CD8-positive, alpha-beta memory T cell (primary cell): ENCODE measurements around the gene ESR2. TPM values are rescaled to one million over a fixed set of nuclear protein-coding genes. Genes with fewer than 3 reads are reported as not detected.

Experiments
- CTCF ChIA-PET: fragments of 350-600 bp; sonication (Branson Sonifier 250); formaldehyde crosslinking; loops from one replicate; lab custom pipeline; 2021; ENCODE audit warnings: antibody characterized with exemption; lab: Charles Lee
- POLR2A ChIA-PET: fragments of 350-600 bp; sonication (Branson Sonifier 250); formaldehyde crosslinking; loops from one replicate; lab custom pipeline; 2021; ENCODE audit warnings: antibody characterized with exemption; lab: Charles Lee
- DNase-seq, 5 donors: peaks; one replicate each; pipeline versions ENCODE4 v3.0.0 to v3.0.0-alpha.2; 2020 to 2022; ENCODE audit warnings: mixed read lengths in 1 of 5
- H3K27ac ChIP-seq: one replicate; pipeline ENCODE4 v1.7.0; 2013; ENCODE audit warnings: low read depth, mild to moderate bottlenecking, low read length, moderate library complexity
- H3K27me3 ChIP-seq: 2 replicates; pipeline ENCODE4 v1.7.0; 2013; ENCODE audit warnings: low read length, mild to moderate bottlenecking; ENCODE audit not compliant: insufficient read depth, poor library complexity, severe bottlenecking
- H3K36me3 ChIP-seq: 2 replicates; pipeline ENCODE4 v1.7.0; 2013; ENCODE audit warnings: mild to moderate bottlenecking, low read length, moderate library complexity; ENCODE audit not compliant: insufficient read depth
- H3K4me1 ChIP-seq: 2 replicates; pipeline ENCODE4 v1.7.0; 2013; ENCODE audit warnings: mild to moderate bottlenecking, low read length, moderate library complexity; ENCODE audit not compliant: insufficient read depth
- H3K4me3 ChIP-seq: 2 replicates; pipeline ENCODE4 v1.7.0; 2013; ENCODE audit warnings: mild to moderate bottlenecking, low read length
- H3K9me3 ChIP-seq: 2 replicates; pipeline ENCODE4 v1.7.0; 2013; ENCODE audit warnings: mild to moderate bottlenecking, low read length
- H3K27ac Mint-ChIP-seq, 8 donors: one replicate each; pipeline ENCODE4 v1.8.0; 2020 to 2021; ENCODE audit warnings: mixed read lengths in 8 of 8, mild to moderate bottlenecking in 6 of 8, inconsistent platforms in 3 of 8, moderate library complexity in 3 of 8
- H3K27me3 Mint-ChIP-seq, 2 donors: one replicate each; pipeline ENCODE4 v1.8.0; 2020 to 2021; ENCODE audit warnings: mixed read lengths in 2 of 2, mild to moderate bottlenecking in 1 of 2, moderate library complexity in 1 of 2
- H3K36me3 Mint-ChIP-seq, 3 donors: one replicate each; pipeline ENCODE4 v1.8.0; 2020 to 2021; ENCODE audit warnings: mixed read lengths in 3 of 3, inconsistent platforms in 1 of 3, mild to moderate bottlenecking in 1 of 3
- H3K4me1 Mint-ChIP-seq, 3 donors: one replicate each; pipeline ENCODE4 v1.8.0; 2020 to 2021; ENCODE audit warnings: mixed read lengths in 3 of 3, inconsistent platforms in 1 of 3, mild to moderate bottlenecking in 1 of 3
- H3K4me3 Mint-ChIP-seq, 7 donors: one replicate each; pipeline ENCODE4 v1.8.0; 2020 to 2021; ENCODE audit warnings: mixed read lengths in 7 of 7, mild to moderate bottlenecking in 6 of 7, moderate library complexity in 4 of 7, inconsistent platforms in 2 of 7
- H3K9me3 Mint-ChIP-seq, 5 donors: one replicate each; pipeline ENCODE4 v1.8.0; 2020 to 2022; ENCODE audit warnings: mixed read lengths in 5 of 5, mild to moderate bottlenecking in 3 of 5, moderate library complexity in 2 of 5, inconsistent platforms in 1 of 5
- polyA plus RNA-seq: library from polyadenylated mRNA; unstranded; fragments of 300-500 nt; fragmentation: Illumina TruSeq; gene quantifications from one replicate; pipeline ENCODE4 v1.2.3, GENCODE V29; 2021
- total RNA-seq, 2 experiments: library from RNA; stranded (reverse); gene quantifications; one replicate each; pipeline ENCODE4 v1.2.3, GENCODE V29; 2021

The ESR2 gene
- total and polyA plus RNA-seq, 3 experiments from 2014 or later: 0.31 to 0.93 (median 0.74) TPM

- H3K27me3 ChIP-seq: no peaks in the 10 kb centered on the region
- DNase-seq: no peak
- H3K36me3 Mint-ChIP-seq: peaks cover 0 to 86% (median 19%) of the 10 kb centered on the region in 3 donors
- POLR2A ChIA-PET: no interaction called here
- H3K9me3 ChIP-seq: no peaks in the 10 kb centered on the region
- CTCF ChIA-PET: no interaction called here
- H3K27ac ChIP-seq: no peak overlapping the region
- no peak overlapping the region for H3K4me3 Mint-ChIP-seq
- H3K4me1 ChIP-seq: no peaks in the 10 kb centered on the region
- H3K4me1 Mint-ChIP-seq: no peaks in the 10 kb centered on the region
- peaks cover 42% of the 10 kb centered on the region for H3K36me3 ChIP-seq
- H3K27ac Mint-ChIP-seq: peak overlapping the region in 2 of 8 donors; percentile 28 to 61
- H3K9me3 Mint-ChIP-seq: no peaks in the 10 kb centered on the region
- H3K4me3 ChIP-seq: no peak overlapping the region
- peaks cover 0 to 1% of the 10 kb centered on the region in 2 donors for H3K27me3 Mint-ChIP-seq
Measured at GRCh38 chr14:64117671-64118402, 176.3 kb downstream of the ESR2 start.

- Histone ChIP-seq H3K9me3 (no peaks in the 10 kb centered on the region), H3K36me3 (peaks cover 24% of the 10 kb centered on the region), H3K27ac (no peak overlapping the region), H3K4me3 (no peak overlapping the region), H3K4me1 (no peaks in the 10 kb centered on the region), H3K27me3 (no peaks in the 10 kb centered on the region)
- ChIA-PET POLR2A (no interaction called here), CTCF (no interaction called here)
- Mint-ChIP-seq H3K27me3 (peaks cover 0 to 3% of the 10 kb centered on the region in 2 donors), H3K36me3 (peaks cover 0 to 87% (median 15%) of the 10 kb centered on the region in 3 donors), H3K9me3 (no peaks in the 10 kb centered on the region), H3K4me1 (no peaks in the 10 kb centered on the region), H3K27ac (peak overlapping the region in 3 of 8 donors; percentile 26 to 73 (median 47)), H3K4me3 (no peak overlapping the region)
- no peak for DNase-seq
Measured at GRCh38 chr14:64115401-64115800, 178.8 kb downstream of the ESR2 start.

GRCh38 chr14:64114796-64115195 lies 179.4 kb downstream of the ESR2 start:
- peaks cover 0 to 3% of the 10 kb centered on the region in 2 donors for H3K27me3 Mint-ChIP-seq
- no peaks in the 10 kb centered on the region for H3K4me1 Mint-ChIP-seq
- Histone ChIP-seq H3K4me1 (no peaks in the 10 kb centered on the region), H3K36me3 (peaks cover 24% of the 10 kb centered on the region), H3K27me3 (no peaks in the 10 kb centered on the region), H3K9me3 (no peaks in the 10 kb centered on the region), H3K4me3 (no peak overlapping the region), H3K27ac (no peak overlapping the region)
- DNase-seq: no peak
- peak overlapping the region in 3 of 8 donors; percentile 26 to 73 (median 73) for H3K27ac Mint-ChIP-seq
- H3K9me3 Mint-ChIP-seq: no peaks in the 10 kb centered on the region
- ChIA-PET CTCF (no interaction called here), POLR2A (no interaction called here)
- H3K4me3 Mint-ChIP-seq: peak overlapping the region in 1 of 7 donors; percentile 13
- H3K36me3 Mint-ChIP-seq: peaks cover 0 to 87% (median 18%) of the 10 kb centered on the region in 3 donors

DNA sequence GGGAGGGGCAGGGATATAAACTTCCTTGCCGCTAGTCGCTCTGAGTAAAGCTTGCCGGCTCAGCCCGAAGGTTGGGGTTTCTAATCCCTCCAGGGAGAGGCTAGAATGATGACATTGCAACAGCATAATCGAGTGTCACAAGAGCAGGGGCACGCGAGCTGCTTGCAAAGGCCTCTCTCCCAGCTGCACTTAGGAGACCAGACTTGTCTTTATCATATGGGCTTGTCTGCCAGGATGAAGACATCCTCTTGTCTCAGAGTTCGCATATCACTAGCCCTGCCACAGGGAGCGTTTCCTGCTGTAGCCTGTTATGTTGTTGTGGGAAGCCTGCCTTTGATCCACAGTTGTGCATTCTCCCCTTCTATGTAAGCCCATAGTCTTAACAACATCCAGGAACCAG lies 180.0 kb downstream of the ESR2 start:
- peak overlapping the region in 2 of 8 donors; percentile 54 to 73 for H3K27ac Mint-ChIP-seq
- Histone ChIP-seq H3K4me3 (no peak overlapping the region), H3K27me3 (no peaks in the 10 kb centered on the region), H3K27ac (no peak overlapping the region), H3K9me3 (no peaks in the 10 kb centered on the region), H3K36me3 (peaks cover 19% of the 10 kb centered on the region), H3K4me1 (no peaks in the 10 kb centered on the region)
- no peak for DNase-seq
- no peaks in the 10 kb centered on the region for H3K4me1 Mint-ChIP-seq
- ChIA-PET POLR2A (no interaction called here), CTCF (no interaction called here)
- H3K27me3 Mint-ChIP-seq: peaks cover 0 to 3% of the 10 kb centered on the region in 2 donors
- H3K36me3 Mint-ChIP-seq: peaks cover 0 to 87% (median 17%) of the 10 kb centered on the region in 3 donors
- H3K4me3 Mint-ChIP-seq: no peak overlapping the region
- H3K9me3 Mint-ChIP-seq: no peaks in the 10 kb centered on the region

GRCh38 chr14:64112867-64113678 lies 181.1 kb downstream of the ESR2 start:
- H3K36me3 Mint-ChIP-seq: peaks cover 0 to 86% (median 16%) of the 10 kb centered on the region in 3 donors

DNA sequence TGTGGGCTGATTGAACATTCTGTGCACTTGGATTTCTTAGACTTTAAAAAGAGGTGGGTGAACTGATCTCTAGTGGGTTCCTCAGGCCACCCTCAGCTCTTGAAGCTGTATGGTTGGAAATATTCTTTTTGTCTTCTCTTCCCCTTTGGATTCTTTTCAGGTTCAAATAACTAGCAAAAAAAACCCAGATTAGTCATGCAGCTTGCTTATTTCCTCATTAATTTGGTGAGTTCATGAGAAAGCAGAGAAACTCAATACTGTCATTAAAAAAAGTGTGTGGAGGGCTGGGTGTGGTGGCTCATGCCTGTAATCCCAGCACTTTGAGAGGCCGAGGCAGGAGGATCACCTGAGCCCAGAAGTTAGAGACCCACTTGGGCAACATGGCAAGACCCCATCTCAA lies 183.4 kb downstream of the ESR2 start:
- Histone ChIP-seq H3K4me1 (no peaks in the 10 kb centered on the region), H3K9me3 (no peaks in the 10 kb centered on the region), H3K27ac (no peak overlapping the region), H3K36me3 (peaks cover 14% of the 10 kb centered on the region), H3K4me3 (no peak overlapping the region), H3K27me3 (no peaks in the 10 kb centered on the region)
- Mint-ChIP-seq H3K27ac (peak overlapping the region in 5 of 8 donors; percentile 5 to 82 (median 36)), H3K9me3 (no peaks in the 10 kb centered on the region), H3K36me3 (peaks cover 0 to 86% (median 21%) of the 10 kb centered on the region in 3 donors), H3K4me1 (no peaks in the 10 kb centered on the region), H3K4me3 (no peak overlapping the region), H3K27me3 (peaks cover 0 to 3% of the 10 kb centered on the region in 2 donors)
- ChIA-PET CTCF (no interaction called here), POLR2A (no interaction called here)
- no peak for DNase-seq

More at GRCh38 chr14:64112867-64113678, 181.1 kb downstream of the ESR2 start:
- Histone ChIP-seq H3K9me3 (no peaks in the 10 kb centered on the region), H3K27ac (no peak overlapping the region), H3K27me3 (no peaks in the 10 kb centered on the region), H3K4me3 (no peak overlapping the region), H3K4me1 (no peaks in the 10 kb centered on the region), H3K36me3 (peaks cover 17% of the 10 kb centered on the region)
- no peak for DNase-seq
- CTCF ChIA-PET: no interaction called here
- Mint-ChIP-seq H3K27me3 (peaks cover 0 to 3% of the 10 kb centered on the region in 2 donors), H3K27ac (peak overlapping the region in 2 of 8 donors; percentile 58 to 81), H3K4me1 (no peaks in the 10 kb centered on the region), H3K4me3 (no peak overlapping the region), H3K9me3 (no peaks in the 10 kb centered on the region)
- POLR2A ChIA-PET: no interaction called here

DNA sequence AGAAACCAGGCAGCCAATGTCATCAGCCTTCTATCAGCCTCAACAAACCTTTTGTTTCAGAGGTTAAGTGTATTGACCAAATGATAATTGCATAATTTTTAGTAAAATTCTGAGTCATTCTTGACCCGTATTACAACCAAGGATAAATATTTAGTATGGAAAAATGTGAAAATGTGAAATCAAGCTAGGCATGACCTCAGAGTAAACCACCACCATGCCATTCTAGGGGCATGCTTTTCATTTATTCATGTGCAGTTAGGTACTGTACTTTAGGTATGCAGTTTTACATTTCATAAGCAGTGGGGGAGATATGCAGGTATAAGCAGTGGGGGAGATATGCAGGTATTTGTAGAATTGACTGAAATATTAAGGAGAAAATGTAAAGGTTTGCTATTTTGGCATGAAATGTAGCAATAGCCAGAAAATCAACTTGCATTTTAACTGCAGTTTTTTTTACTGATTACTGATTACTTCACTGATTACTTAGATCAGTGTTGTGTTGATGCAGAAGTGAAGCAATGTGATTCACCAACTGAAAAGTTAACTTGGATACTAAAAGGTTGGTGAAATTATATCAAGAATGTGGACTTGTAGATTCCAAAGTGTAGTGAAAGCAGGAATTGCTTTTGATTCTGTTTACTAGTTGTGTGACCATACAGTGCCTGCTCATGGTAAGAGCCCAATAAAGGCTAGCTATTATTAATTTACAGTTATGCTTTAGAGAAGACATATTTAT lies 184.2 kb downstream of the ESR2 start:
- no peaks in the 10 kb centered on the region for H3K9me3 Mint-ChIP-seq
- ChIA-PET CTCF (interaction anchor here (0.6 kb wide), 1 partner anchor 44 kb away, joined by 4 read pairs; no protein-coding TSS in a partner anchor), POLR2A (interaction anchor here (0.6 kb wide), 1 partner anchor 417 kb away, joined by 3 read pairs; no protein-coding TSS in a partner anchor)
- Histone ChIP-seq H3K36me3 (peaks cover 17% of the 10 kb centered on the region), H3K9me3 (no peaks in the 10 kb centered on the region), H3K4me3 (no peak overlapping the region), H3K27ac (no peak overlapping the region), H3K27me3 (no peaks in the 10 kb centered on the region), H3K4me1 (no peaks in the 10 kb centered on the region)
- H3K27ac Mint-ChIP-seq: peak overlapping the region in 3 of 8 donors; percentile 3 to 33 (median 3)
- no peak for DNase-seq
- H3K4me1 Mint-ChIP-seq: no peaks in the 10 kb centered on the region
- peaks cover 0 to 87% (median 24%) of the 10 kb centered on the region in 3 donors for H3K36me3 Mint-ChIP-seq
- no peak overlapping the region for H3K4me3 Mint-ChIP-seq
- H3K27me3 Mint-ChIP-seq: peaks cover 0 to 3% of the 10 kb centered on the region in 2 donors
